Activated CD8-positive, alpha-beta T cell treated with anti-CD3 and anti-CD28 coated beads for 36 hours (primary cell): ENCODE data around the gene AFDN. TPM values are rescaled to one million over a fixed set of nuclear protein-coding genes. Genes with fewer than 3 reads are reported as not detected.

Experiments
- ATAC-seq: fragments of 200-7000 bp; cut with Tn5 transposase; one replicate; pipeline ENCODE4 v1.10.0; 2021; ENCODE audit warnings: mild to moderate bottlenecking, moderate library complexity
- CTCF ChIA-PET: fragments of 350-600 bp; sonication (Branson Sonifier 250); formaldehyde crosslinking; loops from one replicate; lab custom pipeline; 2021; ENCODE audit warnings: antibody characterized with exemption; lab: Charles Lee
- POLR2A ChIA-PET: fragments of 350-600 bp; sonication (Branson Sonifier 250); formaldehyde crosslinking; loops from one replicate; lab custom pipeline; 2021; ENCODE audit warnings: antibody characterized with exemption; lab: Charles Lee
- DNase-seq: peaks from one replicate; pipeline ENCODE4 v3.0.0-alpha.2; 2020
- H3K27ac Mint-ChIP-seq: one replicate; pipeline ENCODE4 v1.8.0; 2021; ENCODE audit warnings: mild to moderate bottlenecking, mixed read lengths
- H3K27me3 Mint-ChIP-seq: one replicate; pipeline ENCODE4 v1.8.0; 2021; ENCODE audit warnings: mixed read lengths
- H3K36me3 Mint-ChIP-seq: one replicate; pipeline ENCODE4 v1.8.0; 2021; ENCODE audit warnings: low read depth, mixed read lengths
- H3K4me1 Mint-ChIP-seq: one replicate; pipeline ENCODE4 v1.8.0; 2021; ENCODE audit warnings: low read depth, mixed read lengths
- H3K4me3 Mint-ChIP-seq: one replicate; pipeline ENCODE4 v1.8.0; 2021; ENCODE audit warnings: mild to moderate bottlenecking, moderate library complexity, mixed read lengths
- H3K9me3 Mint-ChIP-seq: one replicate; pipeline ENCODE4 v1.8.0; 2021; ENCODE audit warnings: mixed read lengths
- intact Hi-C: fragments of 100-400 bp; cut with micrococcal nuclease; formaldehyde crosslinking; loops from one replicate; pipeline ENCODE4 v1.10.0; 2022
- total RNA-seq, 2 experiments: library from RNA; stranded (reverse); gene quantifications; one replicate each; pipeline ENCODE4 v1.2.3, GENCODE V29; 2021
- TF ChIP-seq, protein P1 (sequence below): fragments of 200-600 bp; IDR thresholded peaks from one replicate; pipeline ENCODE4 v1.8.0; 2022; ENCODE audit warnings: antibody characterized with exemption, mild to moderate bottlenecking

The AFDN gene
- total RNA-seq, 2 experiments from 2014 or later, result 13.0 to 14.1 TPM

- Mint-ChIP-seq H3K9me3 (no peaks in the 10 kb centered on the region), H3K36me3 (no peaks in the 10 kb centered on the region), H3K27me3 (peaks cover 9% of the 10 kb centered on the region), H3K4me3 (no peak overlapping the region), H3K4me1 (no peaks in the 10 kb centered on the region), H3K27ac (no peak overlapping the region)
- intact Hi-C loops, result no loop called here
- no peak for ATAC-seq
- ChIA-PET CTCF (interaction anchor here (0.6 kb wide), 1 partner anchor 10 kb away, joined by 3 read pairs; no protein-coding TSS in a partner anchor), POLR2A (no interaction called here)
- no peak for DNase-seq
- TF ChIP-seq, protein P1, sequence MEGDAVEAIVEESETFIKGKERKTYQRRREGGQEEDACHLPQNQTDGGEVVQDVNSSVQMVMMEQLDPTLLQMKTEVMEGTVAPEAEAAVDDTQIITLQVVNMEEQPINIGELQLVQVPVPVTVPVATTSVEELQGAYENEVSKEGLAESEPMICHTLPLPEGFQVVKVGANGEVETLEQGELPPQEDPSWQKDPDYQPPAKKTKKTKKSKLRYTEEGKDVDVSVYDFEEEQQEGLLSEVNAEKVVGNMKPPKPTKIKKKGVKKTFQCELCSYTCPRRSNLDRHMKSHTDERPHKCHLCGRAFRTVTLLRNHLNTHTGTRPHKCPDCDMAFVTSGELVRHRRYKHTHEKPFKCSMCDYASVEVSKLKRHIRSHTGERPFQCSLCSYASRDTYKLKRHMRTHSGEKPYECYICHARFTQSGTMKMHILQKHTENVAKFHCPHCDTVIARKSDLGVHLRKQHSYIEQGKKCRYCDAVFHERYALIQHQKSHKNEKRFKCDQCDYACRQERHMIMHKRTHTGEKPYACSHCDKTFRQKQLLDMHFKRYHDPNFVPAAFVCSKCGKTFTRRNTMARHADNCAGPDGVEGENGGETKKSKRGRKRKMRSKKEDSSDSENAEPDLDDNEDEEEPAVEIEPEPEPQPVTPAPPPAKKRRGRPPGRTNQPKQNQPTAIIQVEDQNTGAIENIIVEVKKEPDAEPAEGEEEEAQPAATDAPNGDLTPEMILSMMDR, result no peak
Observed at GRCh38 chr6:167786853-167787675, 39.6 kb upstream of the AFDN start.

DNA sequence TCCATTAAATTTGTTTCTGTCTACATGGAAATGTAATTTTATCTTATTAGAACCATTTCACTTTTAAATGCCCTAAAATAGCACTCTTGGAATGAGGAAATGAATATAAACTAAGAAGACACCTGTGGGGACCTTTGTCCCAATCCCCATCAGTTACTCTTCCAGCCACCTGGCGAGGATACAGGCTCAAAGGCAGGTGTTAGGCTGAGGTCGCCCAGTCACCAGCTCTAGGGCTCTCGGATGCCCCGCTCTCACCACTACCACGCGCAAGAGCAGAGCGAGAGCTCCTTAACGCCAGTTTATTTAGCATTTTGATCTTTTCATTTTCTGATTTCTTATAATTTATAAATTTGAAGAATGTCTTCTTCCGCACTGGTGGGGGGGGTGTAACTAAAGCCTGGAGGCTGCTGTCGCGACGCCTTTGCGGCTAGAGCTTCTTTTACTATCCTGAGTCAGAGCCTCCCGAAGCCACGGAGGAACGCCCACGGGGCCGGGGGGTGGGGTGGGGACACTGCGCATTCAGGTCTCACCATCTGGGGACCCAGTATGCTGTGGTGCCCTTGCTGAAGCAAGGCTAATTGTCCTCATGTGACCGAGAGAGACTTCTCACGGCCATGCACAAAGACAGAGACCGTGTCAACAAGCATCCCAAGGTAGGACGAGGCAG is 38.7 kb upstream of the AFDN start:
- peaks cover 12% of the 10 kb centered on the region for H3K27me3 Mint-ChIP-seq
- H3K4me3 Mint-ChIP-seq, result no peak overlapping the region
- TF ChIP-seq, protein P1, result no peak
- ATAC-seq (no peak), DNase-seq (no peak)
- H3K4me1 Mint-ChIP-seq, result no peaks in the 10 kb centered on the region
- ChIA-PET CTCF (no interaction called here), POLR2A (no interaction called here)
- no peaks in the 10 kb centered on the region for H3K9me3 Mint-ChIP-seq
- intact Hi-C loops, result no loop called here
- no peaks in the 10 kb centered on the region for H3K36me3 Mint-ChIP-seq
- H3K27ac Mint-ChIP-seq, result no peak overlapping the region

DNA sequence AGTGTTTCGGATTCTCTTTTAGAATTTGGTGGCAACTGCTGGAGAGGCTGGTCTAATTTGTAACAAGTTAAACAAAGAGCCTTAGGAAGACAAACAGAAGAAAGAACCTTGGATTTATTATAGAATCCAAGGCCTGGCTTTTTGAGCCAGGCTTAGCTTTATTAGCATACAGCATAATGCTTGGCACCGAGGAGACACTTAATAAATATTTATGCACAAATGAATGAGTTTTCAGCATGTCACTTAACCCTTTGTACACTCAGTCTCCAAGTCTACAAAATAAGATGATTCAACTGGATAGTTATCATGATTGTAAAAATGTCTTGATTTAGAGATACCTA is 38.2 kb upstream of the AFDN start:
- Mint-ChIP-seq H3K9me3 (no peaks in the 10 kb centered on the region), H3K27me3 (peaks cover 13% of the 10 kb centered on the region), H3K4me1 (no peaks in the 10 kb centered on the region), H3K27ac (no peak overlapping the region), H3K4me3 (no peak overlapping the region), H3K36me3 (no peaks in the 10 kb centered on the region)
- TF ChIP-seq, protein P1, result no peak
- ATAC-seq (no peak), DNase-seq (no peak)
- CTCF ChIA-PET, result no interaction called here
- intact Hi-C loops, result no loop called here
- POLR2A ChIA-PET, result no interaction called here

DNA sequence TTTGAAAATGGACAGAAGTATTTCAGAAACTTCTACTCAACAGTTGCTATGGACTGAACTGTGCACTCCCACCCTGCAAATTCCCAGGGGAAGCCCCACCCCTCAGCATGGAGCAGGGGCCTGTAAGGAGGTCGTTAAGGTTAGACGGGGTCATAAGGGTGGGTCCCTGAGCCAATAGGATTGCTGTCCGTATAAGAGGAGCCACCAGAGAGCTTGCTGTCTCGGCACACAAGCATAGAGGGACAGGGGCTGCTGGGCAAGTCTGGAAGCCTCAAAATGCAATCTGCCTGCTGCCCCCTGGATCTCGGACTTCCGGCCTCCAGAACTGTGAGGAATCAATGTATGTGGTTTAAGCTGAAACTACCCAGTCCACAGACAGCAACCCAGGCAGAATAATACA is 37.4 kb upstream of the AFDN start:
- H3K4me1 Mint-ChIP-seq, result no peaks in the 10 kb centered on the region
- peaks cover 18% of the 10 kb centered on the region for H3K27me3 Mint-ChIP-seq
- no peaks in the 10 kb centered on the region for H3K36me3 Mint-ChIP-seq
- TF ChIP-seq, protein P1, result no peak
- intact Hi-C loops, result no loop called here
- H3K27ac Mint-ChIP-seq, result no peak overlapping the region
- H3K4me3 Mint-ChIP-seq, result no peak overlapping the region
- ATAC-seq (no peak), DNase-seq (no peak)
- no peaks in the 10 kb centered on the region for H3K9me3 Mint-ChIP-seq
- ChIA-PET CTCF (no interaction called here), POLR2A (no interaction called here)

DNA sequence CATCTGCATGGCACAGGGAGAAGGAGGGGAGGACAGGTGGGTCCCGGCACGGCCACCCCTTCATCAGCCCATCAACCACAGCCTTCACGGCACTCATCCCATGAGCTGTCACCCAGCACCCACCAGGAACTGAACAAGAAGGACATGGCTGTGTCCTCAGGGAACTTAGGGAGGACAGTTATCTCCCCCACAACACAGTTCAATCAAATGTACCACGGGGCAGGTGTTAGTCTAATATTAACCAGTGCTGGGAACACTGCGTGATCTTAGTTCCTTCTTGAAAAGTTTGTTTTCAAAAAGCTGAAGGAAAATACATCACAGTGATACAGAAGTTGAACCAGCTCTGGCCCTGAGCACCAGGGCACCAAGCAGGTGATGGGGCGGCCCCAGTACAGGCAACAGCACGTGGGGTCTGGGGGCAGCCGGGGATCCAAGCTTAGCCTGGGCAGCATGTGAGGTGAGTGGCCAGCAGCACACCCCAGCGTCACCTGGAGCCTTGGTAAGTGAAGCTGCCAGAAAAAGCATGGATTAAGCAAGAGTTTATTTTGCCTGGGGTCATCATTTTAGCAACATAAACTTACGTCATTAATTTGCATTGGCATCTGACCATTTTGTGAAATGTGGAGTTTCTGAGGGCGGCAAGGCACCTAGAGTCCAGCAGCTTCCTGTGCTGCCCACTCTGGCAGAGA is 35.5 kb upstream of the AFDN start:
- CTCF ChIA-PET, result no interaction called here
- H3K27ac Mint-ChIP-seq, result no peak overlapping the region
- H3K4me1 Mint-ChIP-seq, result peaks cover 3% of the 10 kb centered on the region
- intact Hi-C loops, result no loop called here
- POLR2A ChIA-PET, result no interaction called here
- no peaks in the 10 kb centered on the region for H3K9me3 Mint-ChIP-seq
- H3K27me3 Mint-ChIP-seq, result peaks cover 31% of the 10 kb centered on the region
- no peaks in the 10 kb centered on the region for H3K36me3 Mint-ChIP-seq
- ATAC-seq, result no peak
- H3K4me3 Mint-ChIP-seq, result no peak overlapping the region
- TF ChIP-seq, protein P1, result no peak
- no peak for DNase-seq
